Stimulated activated CD4-positive, alpha-beta T cell treated with anti-CD3 and anti-CD28 coated beads, TNF-alpha, amount 100 ng/mL, for 24 hours (primary cell): ENCODE data around the gene CRYBA4.

Experiments used
- DNase-seq, 3 experiments: peaks; one replicate each; pipeline ENCODE4 v3.0.0-alpha.2; 2020; ENCODE audit warnings: low read depth in 3 of 3

The CRYBA4 gene

DNA sequence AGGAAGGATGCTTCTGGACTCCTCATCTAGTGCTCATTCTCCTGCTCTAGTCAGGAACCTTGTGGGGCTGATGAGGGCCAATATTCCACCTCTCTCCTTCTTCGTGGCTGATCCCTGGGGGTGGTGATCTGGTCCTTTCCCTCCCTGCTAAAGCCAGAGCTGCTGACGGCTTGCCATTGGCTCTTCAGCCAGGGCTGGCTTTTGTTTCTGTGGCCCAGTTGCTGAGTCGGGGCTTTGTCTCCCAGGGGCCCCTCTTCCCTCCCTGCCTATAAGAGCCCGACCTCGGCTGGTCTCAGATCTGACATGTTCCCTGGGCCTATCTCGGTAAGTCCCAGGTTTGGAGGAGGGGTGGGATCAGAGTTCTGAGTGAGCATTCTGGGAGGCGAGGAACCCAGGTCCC lies at the start of gene CRYBA4:
TSS of gene CRYBA4 (plus strand) at position 301 of the 400 bp plus-strand sequence. CDS start 634 bp downstream, outside the sequence.
- DNase-seq = no peak

GRCh38 chr22:26573026-26573662 lies 48.6 kb upstream of the CRYBA4 start:
- DNase-seq = no peak

GRCh38 chr22:26574001-26574723 lies 47.6 kb upstream of the CRYBA4 start:
- DNase-seq = no peak

GRCh38 chr22:26576026-26576680 lies 45.6 kb upstream of the CRYBA4 start:
- no peak for DNase-seq

DNA sequence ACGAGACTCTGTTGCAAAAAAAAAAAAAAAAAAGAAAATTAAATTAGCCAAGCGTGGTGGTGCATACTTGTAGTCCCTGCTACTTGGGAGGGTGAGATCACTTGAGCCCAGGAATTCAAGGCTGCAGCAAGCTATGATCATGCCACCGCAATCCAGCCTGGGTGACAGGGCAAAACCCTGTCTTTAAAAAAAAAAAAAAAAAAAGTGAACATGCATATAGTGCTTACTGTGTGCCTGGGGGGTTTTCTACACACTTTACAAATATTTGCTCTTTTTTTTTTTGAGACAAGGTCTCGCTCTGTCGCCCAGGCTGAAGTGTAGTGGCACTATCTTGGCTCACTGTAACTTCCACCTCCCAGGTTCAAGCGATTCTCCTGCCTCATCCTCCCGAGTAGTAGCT lies 44.7 kb upstream of the CRYBA4 start:
- DNase-seq = no peak

DNA sequence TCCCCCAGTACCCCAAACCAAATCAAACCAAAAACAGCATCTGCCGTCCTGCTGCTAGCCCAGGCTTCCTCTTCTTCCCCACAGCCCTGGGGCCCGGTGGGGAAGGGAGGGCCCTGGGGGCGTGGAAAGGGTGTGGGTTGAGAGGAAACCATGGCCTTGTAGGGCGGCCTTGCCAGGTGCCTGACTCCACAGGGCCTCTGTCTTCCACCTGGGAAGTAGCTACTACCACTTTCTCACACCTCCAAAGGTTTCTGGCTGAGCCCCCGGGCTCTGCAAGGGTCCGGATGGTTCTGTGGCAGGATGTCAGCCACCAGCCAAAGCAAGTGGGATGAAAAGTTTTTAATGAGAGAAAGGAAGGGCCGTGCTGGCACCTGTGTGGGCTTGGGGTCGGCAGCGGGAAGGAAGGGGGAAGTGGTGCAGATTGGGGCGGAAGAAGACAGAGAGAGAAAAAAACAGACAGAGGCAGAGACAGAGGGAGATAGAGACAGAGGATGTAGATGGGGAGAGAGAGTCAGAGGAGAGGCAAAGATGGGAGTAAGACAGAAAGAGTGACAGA lies 42.4 kb upstream of the CRYBA4 start:
- DNase-seq = peak in 1 of 3 experiments; percentile 48

DNA sequence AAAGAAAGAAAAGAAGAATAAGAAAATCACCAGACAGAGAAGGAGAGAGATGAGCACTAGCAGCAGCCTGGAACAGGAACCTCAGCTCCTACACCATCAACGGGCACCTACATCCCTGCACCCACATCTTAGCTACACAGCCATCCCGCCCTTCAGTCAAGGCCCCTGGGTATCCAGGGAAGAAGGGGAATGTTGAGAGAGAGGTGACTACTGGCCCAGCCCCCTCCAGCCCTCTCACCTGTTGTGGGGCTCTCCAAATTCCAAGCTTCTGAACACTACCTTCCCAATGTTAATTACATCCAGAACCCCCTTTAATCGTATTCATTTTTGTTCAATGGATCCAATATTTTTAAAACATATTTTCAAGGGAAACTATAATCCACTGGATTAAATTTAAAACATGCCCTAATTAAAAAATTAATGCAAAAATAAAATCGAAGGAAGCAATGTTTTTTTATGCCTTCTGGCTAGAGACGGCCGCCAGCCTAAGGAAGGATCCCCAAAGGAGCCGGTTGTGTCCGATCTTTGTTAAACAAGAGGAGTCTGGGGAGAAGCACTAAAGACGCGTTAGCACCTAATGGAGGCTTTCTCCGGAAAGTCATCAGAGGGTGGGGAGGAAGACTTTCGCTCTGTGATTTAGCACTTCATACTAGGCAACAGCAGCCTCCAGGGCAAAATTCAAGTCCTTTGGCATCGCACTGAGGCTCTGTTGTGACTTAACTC lies 41.4 kb upstream of the CRYBA4 start:
- no peak for DNase-seq

GRCh38 chr22:26581026-26581425 lies 40.7 kb upstream of the CRYBA4 start:
- DNase-seq = no peak

DNA sequence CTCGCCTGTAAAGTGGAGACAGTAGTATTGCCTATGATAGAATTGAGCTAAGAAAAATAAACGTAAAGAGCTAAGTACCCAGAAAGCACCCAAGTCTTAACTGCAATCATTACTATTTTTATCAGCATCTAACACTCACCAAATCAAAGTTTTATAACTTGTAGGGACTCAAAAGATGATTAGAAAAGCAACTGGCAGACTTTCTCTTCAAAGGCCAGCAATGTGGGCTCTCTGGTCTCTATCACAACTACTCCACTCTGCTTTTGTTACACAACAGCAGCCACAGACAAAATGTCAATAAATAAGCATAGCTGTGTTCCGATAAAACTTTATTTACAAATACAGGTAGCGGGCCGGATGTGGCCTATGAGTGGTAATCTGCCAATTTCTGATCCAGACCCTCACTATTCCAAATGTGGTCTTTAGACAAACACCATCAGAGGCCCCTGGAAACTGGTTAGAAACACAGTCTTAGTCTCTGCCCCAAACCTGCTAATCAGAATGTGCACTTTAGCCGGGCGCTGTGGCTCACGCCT lies 40.1 kb upstream of the CRYBA4 start:
- no peak for DNase-seq

GRCh38 chr22:26584010-26584409 lies 37.8 kb upstream of the CRYBA4 start:
- no peak for DNase-seq

DNA sequence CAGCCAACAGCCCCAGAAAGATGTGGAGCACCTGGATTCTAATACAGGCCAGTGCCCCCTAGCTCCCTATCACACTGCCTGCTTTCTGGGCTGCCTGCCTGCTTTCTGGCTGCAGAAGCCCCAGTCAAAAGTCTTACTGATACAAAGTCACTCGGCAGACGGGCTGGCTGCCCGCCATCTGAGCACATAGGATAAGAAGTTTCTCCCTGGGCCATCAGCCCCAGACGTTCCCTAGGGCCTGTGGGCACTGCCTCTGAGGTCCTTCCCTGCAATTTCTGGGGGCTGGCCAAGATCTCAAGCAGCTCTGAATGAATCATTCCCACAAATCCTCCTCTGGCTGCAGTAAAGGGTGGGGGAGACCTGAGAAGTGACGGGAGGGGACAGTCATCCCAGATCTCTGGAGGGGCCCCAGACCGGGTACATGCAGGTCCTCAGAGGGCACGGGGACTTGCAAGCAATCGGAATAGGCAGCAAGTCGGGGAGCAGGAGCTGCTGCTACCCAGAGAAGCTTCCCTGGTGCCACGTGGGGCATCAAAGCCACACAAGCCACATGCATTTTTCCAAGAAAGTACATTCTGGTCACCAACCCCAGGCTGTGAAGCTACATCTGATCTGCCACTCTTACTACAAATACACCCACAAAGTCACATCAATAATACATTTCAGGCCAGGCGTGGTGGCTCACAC lies 36.5 kb upstream of the CRYBA4 start:
- DNase-seq = no peak

DNA sequence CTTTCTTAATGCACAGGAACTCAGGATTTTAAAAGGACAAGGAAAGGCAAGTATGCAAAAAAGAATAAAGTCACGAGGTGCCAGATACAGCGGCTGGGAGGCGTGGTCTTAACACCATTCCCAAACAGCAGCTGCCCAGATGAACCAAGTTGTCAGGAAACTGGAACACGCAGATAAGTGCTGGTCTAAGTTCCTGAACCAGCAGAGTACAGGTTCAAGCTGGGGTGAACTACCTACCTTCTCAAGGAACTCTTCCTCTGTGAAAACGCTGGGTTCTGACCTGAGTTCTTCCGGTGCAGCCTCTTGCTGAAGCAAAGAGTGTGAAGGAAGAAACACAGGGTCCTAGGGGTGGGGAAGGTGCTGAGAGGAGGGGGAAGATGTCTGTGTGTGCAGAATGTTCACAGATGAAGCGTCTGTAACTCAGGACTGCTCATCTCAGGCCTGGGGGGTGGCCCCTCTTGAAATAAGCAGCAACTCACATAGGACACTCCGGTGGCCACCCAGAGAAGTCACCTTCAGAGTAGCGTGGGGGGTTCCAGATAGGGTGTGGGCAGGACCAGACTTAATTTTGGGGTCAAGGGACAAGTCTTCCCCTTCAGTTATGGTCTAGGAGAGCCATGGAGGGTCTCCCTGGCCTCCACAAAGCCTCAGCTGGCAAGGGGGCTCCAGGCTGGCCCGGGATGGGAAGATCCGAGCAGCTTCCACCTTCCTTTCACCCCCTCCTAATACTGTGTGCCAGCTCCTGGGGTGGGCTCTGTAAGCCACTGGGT lies 35.0 kb upstream of the CRYBA4 start:
- DNase-seq = no peak

DNA sequence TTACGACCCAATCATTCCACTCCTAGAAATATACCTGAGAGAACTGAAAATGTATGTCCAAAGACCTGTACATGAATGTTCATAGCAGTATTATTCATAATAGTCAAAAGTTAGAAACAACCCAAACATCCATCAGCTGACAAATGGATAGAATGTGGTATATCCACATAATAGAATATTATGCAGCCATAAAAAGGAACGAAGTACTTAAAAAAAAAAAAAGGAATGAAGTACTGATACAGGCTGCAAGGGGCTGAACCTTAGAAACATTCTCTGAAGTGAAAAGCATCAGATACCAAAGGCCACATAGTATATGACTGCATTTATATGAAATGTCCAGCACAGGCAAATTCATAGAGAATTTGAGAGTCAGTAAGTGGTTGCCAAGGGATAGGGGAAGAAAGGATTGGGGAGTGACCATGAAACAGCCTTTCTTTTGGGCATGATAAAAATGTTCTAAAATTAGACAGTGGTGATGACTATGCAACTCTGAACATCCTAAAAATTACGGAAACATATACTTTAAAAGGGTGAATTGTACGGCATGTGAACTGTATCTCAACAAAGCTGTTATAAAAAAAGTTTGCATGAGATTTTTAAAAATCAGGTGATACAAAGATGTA lies 33.7 kb upstream of the CRYBA4 start:
- no peak for DNase-seq

- DNase-seq = no peak
Observed at GRCh38 chr22:26588729-26589366, 32.9 kb upstream of the CRYBA4 start.

DNA sequence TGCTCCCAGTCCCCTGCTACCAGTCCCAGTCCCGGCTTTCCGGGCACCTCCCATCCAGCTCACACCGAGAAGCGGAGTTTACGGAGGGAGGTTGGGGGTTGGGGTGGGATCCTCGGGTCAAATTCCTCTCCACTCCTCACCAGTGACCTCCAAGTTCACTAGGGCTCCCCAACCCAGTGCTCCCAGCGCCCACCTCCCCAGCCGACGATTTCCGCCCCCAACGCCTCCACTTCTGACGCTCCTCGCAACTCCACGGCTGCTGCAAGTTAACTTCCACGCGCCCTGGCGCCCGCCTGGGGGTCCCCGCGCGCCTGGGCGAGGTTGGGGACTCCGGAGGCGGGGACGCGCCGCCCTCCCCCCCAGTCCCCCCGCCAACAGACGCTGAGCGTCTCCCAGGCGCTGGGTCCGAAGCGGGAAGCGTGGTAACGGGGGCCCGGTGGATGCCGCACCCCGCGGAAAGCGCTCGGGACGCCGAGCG lies 32.4 kb upstream of the CRYBA4 start:
- peak in 1 of 3 experiments; percentile 27 for DNase-seq

- peak; percentile 37 to 68 (median 59) for DNase-seq
Observed at GRCh38 chr22:26589845-26590736, 31.7 kb upstream of the CRYBA4 start, which contains the start of gene TPST2. Gene TPST2 (minus strand): TSS chr22:26590132. CDS start chr22:26541630, 48,502 bp downstream.

GRCh38 chr22:26592421-26592891 lies 29.3 kb upstream of the CRYBA4 start:
- DNase-seq = peak in 1 of 3 experiments; percentile 20

- no peak for DNase-seq
Observed at GRCh38 chr22:26593763-26594162, 28.0 kb upstream of the CRYBA4 start.
